ENCODE results near the gene ABCC10. TPM values are rescaled to one million over a fixed set of nuclear protein-coding genes. Genes with fewer than 3 reads are reported as not detected.

Gene ABCC10
- polyA plus RNA-seq, 1 donor from 2014 or later: 22.4 TPM

- Histone ChIP-seq H3K9me2 (ENCODE audit: insufficient read depth, low read length) (no peaks in the 10 kb centered on the region), H3F3A (ENCODE audit: insufficient read depth, low read length, poor library complexity, severe bottlenecking) (no peaks in the 10 kb centered on the region), H3K4me2 (ENCODE audit: low read length) (peak overlapping the region; percentile 66), H3K79me2 (replicated peaks; ENCODE audit: insufficient read depth, low read length) (peaks cover 8% of the 10 kb centered on the region), H3K9me3 (ENCODE audit: low read length) (no peaks in the 10 kb centered on the region), H3K9ac (ENCODE audit: low read length) (peak overlapping the region; percentile 83), H3K36me3 (ENCODE audit: insufficient read depth, low read length) (no peaks in the 10 kb centered on the region), H4K20me1 (ENCODE audit: insufficient read depth) (no peaks in the 10 kb centered on the region), H3K27me3 (ENCODE audit: insufficient read depth, low read depth, low read length) (no peaks in the 10 kb centered on the region), H2AFZ (ENCODE audit: low read depth, low read length) (no peak overlapping the region), H3K27ac (ENCODE audit: low read length) (no peak overlapping the region), H3K4me3 (ENCODE audit: low read length) (peak overlapping the region; percentile 96)
- TF ChIP-seq TAF1 (IDR thresholded peaks at IDR 0.05; ENCODE audit: low read depth): no peak
- TF ChIP-seq RAD21 (conservative IDR thresholded peaks at IDR 0.05): no peak
- no peak for TF ChIP-seq MXI1 (conservative IDR thresholded peaks at IDR 0.05; ENCODE audit: poor library complexity, severe bottlenecking)
- no peak for TF ChIP-seq EP300 (conservative IDR thresholded peaks at IDR 0.05; ENCODE audit: poor library complexity, severe bottlenecking)
- no peak for TF ChIP-seq REST (IDR thresholded peaks at IDR 0.05; ENCODE audit: borderline replicate concordance)
- no peak for TF ChIP-seq SMC3 (conservative IDR thresholded peaks at IDR 0.05; ENCODE audit: poor library complexity)
- TF ChIP-seq CTCF (IDR thresholded peaks at IDR 0.05; ENCODE audit: poor library complexity, severe bottlenecking): no peak
- no peak for TF ChIP-seq EZH2 (IDR thresholded peaks at IDR 0.05; ENCODE audit: borderline replicate concordance, insufficient read depth, low read length, poor library complexity, severe bottlenecking)
- TF ChIP-seq POLR2AphosphoS5 (IDR thresholded peaks at IDR 0.05): no peak
These were observed 1.5 kb downstream of the ABCC10 start for GRCh38 chr6:43428874-43429273.

- Histone ChIP-seq H3K4me3 (ENCODE audit: low read length) (no peak overlapping the region), H3K36me3 (ENCODE audit: insufficient read depth, low read length) (no peaks in the 10 kb centered on the region), H3K79me2 (replicated peaks; ENCODE audit: insufficient read depth, low read length) (peaks cover 8% of the 10 kb centered on the region), H3K27me3 (ENCODE audit: insufficient read depth, low read depth, low read length) (no peaks in the 10 kb centered on the region), H3K9me2 (ENCODE audit: insufficient read depth, low read length) (no peaks in the 10 kb centered on the region), H3K4me2 (ENCODE audit: low read length) (no peak overlapping the region), H3K27ac (ENCODE audit: low read length) (no peak overlapping the region), H3K9me3 (ENCODE audit: low read length) (no peaks in the 10 kb centered on the region), H4K20me1 (ENCODE audit: insufficient read depth) (no peaks in the 10 kb centered on the region), H3F3A (ENCODE audit: insufficient read depth, low read length, poor library complexity, severe bottlenecking) (no peaks in the 10 kb centered on the region), H2AFZ (ENCODE audit: low read depth, low read length) (no peak overlapping the region), H3K9ac (ENCODE audit: low read length) (no peak overlapping the region)
- TF ChIP-seq RAD21 (conservative IDR thresholded peaks at IDR 0.05) (no peak), REST (IDR thresholded peaks at IDR 0.05; ENCODE audit: borderline replicate concordance) (no peak), EZH2 (IDR thresholded peaks at IDR 0.05; ENCODE audit: borderline replicate concordance, insufficient read depth, low read length, poor library complexity, severe bottlenecking) (no peak), TAF1 (IDR thresholded peaks at IDR 0.05; ENCODE audit: low read depth) (no peak), MXI1 (conservative IDR thresholded peaks at IDR 0.05; ENCODE audit: poor library complexity, severe bottlenecking) (no peak), POLR2AphosphoS5 (IDR thresholded peaks at IDR 0.05) (no peak), CTCF (IDR thresholded peaks at IDR 0.05; ENCODE audit: poor library complexity, severe bottlenecking) (no peak), SMC3 (conservative IDR thresholded peaks at IDR 0.05; ENCODE audit: poor library complexity) (no peak), EP300 (conservative IDR thresholded peaks at IDR 0.05; ENCODE audit: poor library complexity, severe bottlenecking) (no peak)
These were observed 4.9 kb downstream of the ABCC10 start for GRCh38 chr6:43432009-43432945.

Measured in neural cell (in vitro differentiated cells).